Spleen (tissue), 7 donors: ENCODE results near the gene UBE2E2.

Experiments
- CTCF ChIP-seq, 11 experiments: fragments of 200-600 bp in 7 of 11; fragments of 450-650 bp in 4 of 11; sonication (generic) in 4 of 11; IDR thresholded peaks in 8 of 11; conservative IDR thresholded peaks in 3 of 11; 1 replicate in 7 of 11; 2 replicates in 4 of 11; pipeline versions ENCODE4 v1.4.0 to v1.8.0; 2016 to 2021; ENCODE audit warnings: antibody characterized with exemption in 11 of 11, inconsistent platforms in 4 of 11, mild to moderate bottlenecking in 1 of 11
- POLR2A ChIP-seq, 3 donors: fragments of 450-650 bp; IDR thresholded peaks; one replicate each; pipeline ENCODE4 v1.5.1; 2017; ENCODE audit warnings: antibody characterized with exemption in 3 of 3, mild to moderate bottlenecking in 1 of 3
- POLR2AphosphoS5 ChIP-seq, 3 donors: sonication (generic); formaldehyde crosslinking; IDR thresholded peaks; one replicate each; pipeline ENCODE4 v1.5.1; 2017; ENCODE audit warnings: antibody characterized with exemption in 3 of 3
- donor health status: DM: no; HTN: no; CAD: no; lungs with moderate emphysema.
- donor health status: DM: no; HTN: no; CAD: no.
- donor health status: DM: no; HTN: no; CAD: no.

GRCh38 chr3:23589602-23590001, 386.5 kb downstream of the UBE2E2 start:
- TF ChIP-seq CTCF (IDR thresholded peaks at IDR 0.05 in 8 of 11, conservative IDR thresholded peaks at IDR 0.05 in 3 of 11) (no peak), POLR2A (IDR thresholded peaks at IDR 0.05) (no peak), POLR2AphosphoS5 (IDR thresholded peaks at IDR 0.05) (no peak)
